Epithelial cell of umbilical artery (primary cell): ENCODE results near the gene HNRNPLL. TPM values are rescaled to one million over a fixed set of nuclear protein-coding genes. Genes with fewer than 3 reads are reported as not detected.

ENCODE experiments used
- total RNA-seq: library from RNA; depleted of rRNA; stranded (reverse); fragments of >200 nt; gene quantifications from 2 replicates; pipeline ENCODE4 v1.2.3, GENCODE V29; 2014

HNRNPLL gene
- total RNA-seq: 38.7 and 55.8 TPM in 2 replicates

DNA sequence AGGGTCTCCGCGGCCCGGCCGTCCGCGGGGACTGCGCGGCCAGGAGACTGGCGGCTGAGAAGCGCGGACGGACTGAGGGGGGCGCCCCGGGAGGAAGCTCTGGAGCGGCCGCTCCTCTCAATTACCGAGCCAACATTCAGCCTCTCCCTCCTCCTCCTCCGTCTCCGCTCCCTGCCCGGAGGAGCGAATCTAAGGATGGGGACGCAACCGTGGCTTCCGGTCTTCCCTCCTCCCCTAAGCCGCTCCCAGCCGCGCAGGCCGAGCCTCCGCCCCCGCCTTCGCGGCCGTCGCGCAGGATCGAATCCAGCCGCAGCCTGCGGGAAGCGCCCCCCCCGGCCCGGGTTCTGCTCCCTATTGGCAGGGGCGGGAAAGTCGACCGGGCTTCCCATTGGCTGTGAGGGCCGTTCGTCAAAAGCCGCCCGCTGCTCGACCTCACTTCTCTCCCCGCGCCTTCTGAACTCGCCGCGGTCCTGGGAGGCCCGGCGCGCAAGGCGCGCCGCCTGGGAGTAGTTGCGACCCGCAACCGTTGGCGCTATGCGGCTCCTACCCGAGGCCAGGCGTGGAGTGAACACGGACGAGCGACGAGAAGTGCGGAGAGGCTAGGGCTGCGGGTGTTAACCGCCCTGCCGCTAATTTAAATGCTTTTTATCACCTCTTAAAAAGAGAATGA, at the start of gene HNRNPLL:
Gene HNRNPLL (minus strand): TSS at position 197 of the 670 bp plus-strand sequence. CDS start 302 bp downstream, outside the sequence.

Other genes starting within 250 kb of the HNRNPLL start
- gene ATL2, start 225.7 kb downstream of the HNRNPLL start, total RNA-seq: 78.9 and 176 TPM in 2 replicates
- 8.8 and 13.1 TPM in 2 replicates for gene GALM, start 63.2 kb upstream of the HNRNPLL start, total RNA-seq
- gene SRSF7, start 148.4 kb upstream of the HNRNPLL start, total RNA-seq: 271 and 411 TPM in 2 replicates
- 13.0 and 18.2 TPM in 2 replicates for gene GEMIN6, start 175.3 kb upstream of the HNRNPLL start, total RNA-seq